ENCODE results near the gene MALSU1. TPM values are rescaled to one million over a fixed set of nuclear protein-coding genes. Genes with fewer than 3 reads are reported as not detected.

MALSU1 gene
- total RNA-seq, 1 donor from 2014 or later = 46.3 TPM

DNA sequence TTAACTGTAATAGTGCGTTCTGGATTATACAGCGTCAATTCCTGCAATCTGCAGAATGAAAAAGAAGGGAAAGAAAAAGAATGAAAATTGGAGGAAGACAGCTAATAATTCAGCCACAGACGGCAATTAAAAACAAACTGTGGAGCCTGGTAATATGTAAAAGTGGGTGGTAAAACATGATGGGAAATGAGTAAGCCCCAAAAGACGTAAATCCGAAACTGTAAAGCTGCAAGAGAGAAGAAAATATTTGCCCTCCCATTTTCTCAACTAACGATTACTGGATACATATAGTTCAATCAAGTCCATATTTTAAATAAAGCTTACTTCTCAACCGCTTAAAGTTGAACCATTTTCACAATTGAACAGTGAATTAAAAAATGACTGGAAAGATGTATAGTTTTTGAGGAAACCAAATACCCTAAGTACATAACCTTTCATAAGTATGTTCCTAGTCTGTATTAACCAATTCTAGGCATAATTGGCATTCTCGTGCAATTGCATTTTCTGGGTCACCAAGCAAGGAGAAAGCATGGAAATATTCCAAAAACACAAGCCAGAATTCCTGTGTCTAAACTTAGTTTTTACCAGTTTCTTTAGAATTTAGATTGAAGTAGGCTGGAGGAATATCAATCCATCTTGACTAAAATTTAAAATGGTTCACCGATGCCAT is 44.8 kb downstream of the MALSU1 start:
- Mint-ChIP-seq H3K36me3 (ENCODE audit: unreplicated experiment) (no peaks in the 10 kb centered on the region), H3K27ac (ENCODE audit: unreplicated experiment) (no peak overlapping the region), H3K27me3 (ENCODE audit: unreplicated experiment) (no peaks in the 10 kb centered on the region), H3K4me3 (ENCODE audit: unreplicated experiment) (no peak overlapping the region), H3K9me3 (ENCODE audit: unreplicated experiment) (no peaks in the 10 kb centered on the region), H3K4me1 (ENCODE audit: low read depth, unreplicated experiment) (peaks cover 10% of the 10 kb centered on the region)
- DNase-seq = no peak
- no peak for TF ChIP-seq CTCF (IDR thresholded peaks at IDR 0.05; ENCODE audit: partially characterized antibody, unreplicated experiment)

- Mint-ChIP-seq H3K4me3 (ENCODE audit: unreplicated experiment) (no peak overlapping the region), H3K4me1 (ENCODE audit: low read depth, unreplicated experiment) (peaks cover 15% of the 10 kb centered on the region), H3K36me3 (ENCODE audit: unreplicated experiment) (no peaks in the 10 kb centered on the region), H3K9me3 (ENCODE audit: unreplicated experiment) (no peaks in the 10 kb centered on the region), H3K27ac (ENCODE audit: unreplicated experiment) (no peak overlapping the region), H3K27me3 (ENCODE audit: unreplicated experiment) (no peaks in the 10 kb centered on the region)
- TF ChIP-seq CTCF (IDR thresholded peaks at IDR 0.05; ENCODE audit: partially characterized antibody, unreplicated experiment) = no peak
- no peak for DNase-seq
These were observed 46.5 kb downstream of the MALSU1 start for GRCh38 chr7:23345601-23346000.

- no peak for DNase-seq
- Mint-ChIP-seq H3K9me3 (ENCODE audit: unreplicated experiment) (no peaks in the 10 kb centered on the region), H3K36me3 (ENCODE audit: unreplicated experiment) (no peaks in the 10 kb centered on the region), H3K27me3 (ENCODE audit: unreplicated experiment) (no peaks in the 10 kb centered on the region), H3K4me3 (ENCODE audit: unreplicated experiment) (no peak overlapping the region), H3K27ac (ENCODE audit: unreplicated experiment) (no peak overlapping the region), H3K4me1 (ENCODE audit: low read depth, unreplicated experiment) (peaks cover 15% of the 10 kb centered on the region)
- no peak for TF ChIP-seq CTCF (IDR thresholded peaks at IDR 0.05; ENCODE audit: partially characterized antibody, unreplicated experiment)
These were observed 47.2 kb downstream of the MALSU1 start for GRCh38 chr7:23346316-23346715.

DNA sequence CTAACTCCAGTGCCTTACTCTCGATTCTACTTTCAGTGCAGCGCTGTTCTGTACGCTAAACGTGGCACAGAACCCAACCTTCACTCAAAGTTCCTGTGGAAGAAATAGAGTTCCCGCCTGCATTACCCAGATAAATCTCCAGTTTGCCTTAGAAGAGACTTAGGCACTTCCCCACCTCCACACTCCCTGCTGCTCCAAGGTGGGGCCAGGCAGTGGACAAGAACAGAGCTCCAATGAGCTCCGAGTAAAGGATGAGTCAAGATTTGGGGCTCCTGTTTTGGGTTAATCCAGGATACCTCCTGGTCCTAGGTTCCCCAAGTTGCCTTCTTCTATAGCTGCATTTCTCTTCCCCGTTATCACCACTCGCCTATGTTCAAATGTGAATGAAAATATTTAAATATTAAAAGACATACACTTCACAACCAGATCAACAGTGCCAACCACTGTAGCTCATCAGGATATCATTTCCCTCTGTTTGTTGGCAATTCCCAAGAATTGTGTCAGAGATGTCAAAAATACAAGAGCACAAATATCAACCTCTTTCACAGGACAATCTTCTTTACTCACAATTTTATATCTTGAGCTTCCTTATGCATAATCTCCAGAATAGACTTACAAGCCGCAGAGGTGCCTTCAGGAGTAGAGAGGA is 48.0 kb downstream of the MALSU1 start:
- TF ChIP-seq CTCF (IDR thresholded peaks at IDR 0.05; ENCODE audit: partially characterized antibody, unreplicated experiment) = no peak
- DNase-seq = no peak
- Mint-ChIP-seq H3K4me3 (ENCODE audit: unreplicated experiment) (no peak overlapping the region), H3K27ac (ENCODE audit: unreplicated experiment) (no peak overlapping the region), H3K36me3 (ENCODE audit: unreplicated experiment) (no peaks in the 10 kb centered on the region), H3K4me1 (ENCODE audit: low read depth, unreplicated experiment) (peaks cover 15% of the 10 kb centered on the region), H3K9me3 (ENCODE audit: unreplicated experiment) (no peaks in the 10 kb centered on the region), H3K27me3 (ENCODE audit: unreplicated experiment) (no peaks in the 10 kb centered on the region)

DNA sequence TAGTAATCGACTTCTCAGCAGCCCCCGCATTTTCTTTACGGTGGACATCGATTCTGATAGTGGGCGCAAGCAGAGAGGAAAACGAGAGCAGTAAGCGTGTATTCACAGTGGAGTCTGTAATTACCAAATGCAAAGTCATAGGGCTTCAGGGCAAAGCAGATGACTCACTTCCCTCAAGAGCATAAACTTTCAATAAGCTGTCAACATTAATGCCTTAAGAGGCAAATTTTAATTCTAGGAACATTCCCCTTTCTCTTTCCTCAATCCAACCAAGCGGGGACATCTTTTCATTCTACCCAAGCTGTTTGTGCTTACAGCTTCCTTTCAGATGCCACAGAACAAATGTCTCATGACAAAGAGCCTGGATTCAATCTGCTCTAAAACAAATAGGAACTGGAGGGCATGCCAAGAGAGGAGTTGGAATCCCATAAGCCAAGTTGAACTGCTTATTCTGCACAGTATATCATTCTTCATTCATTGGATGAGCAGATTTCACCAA is 48.6 kb downstream of the MALSU1 start:
- no peak for TF ChIP-seq CTCF (IDR thresholded peaks at IDR 0.05; ENCODE audit: partially characterized antibody, unreplicated experiment)
- Mint-ChIP-seq H3K27ac (ENCODE audit: unreplicated experiment) (no peak overlapping the region), H3K4me3 (ENCODE audit: unreplicated experiment) (no peak overlapping the region), H3K36me3 (ENCODE audit: unreplicated experiment) (no peaks in the 10 kb centered on the region), H3K27me3 (ENCODE audit: unreplicated experiment) (no peaks in the 10 kb centered on the region), H3K9me3 (ENCODE audit: unreplicated experiment) (no peaks in the 10 kb centered on the region), H3K4me1 (ENCODE audit: low read depth, unreplicated experiment) (peaks cover 15% of the 10 kb centered on the region)
- DNase-seq = no peak

Measured in glutamatergic neuron (in vitro differentiated cells).